Measurements from ENCODE around the gene RALA. TPM values are rescaled to one million over a fixed set of nuclear protein-coding genes. Genes with fewer than 3 reads are reported as not detected.

Gene RALA
- total and polyA plus RNA-seq, 2 donors = 11.6 to 38.2 TPM

DNA sequence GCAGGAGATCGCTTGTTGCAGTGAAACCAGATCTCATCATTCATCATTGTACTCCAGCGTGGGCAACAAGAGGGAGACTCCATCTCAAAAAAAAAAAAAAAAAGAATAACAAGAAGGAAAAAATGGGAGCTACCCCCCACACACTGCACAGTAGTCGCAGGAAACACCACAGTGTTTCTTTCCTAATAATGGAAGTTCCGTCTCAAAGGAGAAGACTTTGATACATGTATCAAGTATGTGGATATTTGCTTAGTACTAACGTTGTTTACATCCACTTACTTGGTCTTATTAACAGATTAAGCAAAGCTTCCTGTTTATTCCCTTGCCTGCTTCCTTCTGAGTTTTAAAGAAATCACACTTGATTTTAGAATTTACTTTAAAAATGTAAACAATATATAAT is 35.0 kb upstream of the RALA start:
- no peak for DNase-seq (ENCODE audit: low read depth in 6 of 9, low spot score in 9 of 9)
- H3K27ac ChIP-seq (ENCODE audit: low read depth in 1 of 2, low read length in 1 of 2) = no peak overlapping the region

GRCh38 chr7:39589323-39590111 is 33.9 kb upstream of the RALA start:
- Histone ChIP-seq H3K9me3 (ENCODE audit: control insufficient read depth in 2 of 2, insufficient read depth in 1 of 2, low read length in 1 of 2) (peaks cover 0 to 2% of the 10 kb centered on the region in 2 donors), H3K36me3 (ENCODE audit: control insufficient read depth in 2 of 2, insufficient read depth in 2 of 2, low read length in 1 of 2) (no peaks in the 10 kb centered on the region), H3K4me1 (ENCODE audit: control insufficient read depth in 2 of 2, insufficient read depth in 2 of 2, low read length in 2 of 2) (peaks cover 0 to 6% of the 10 kb centered on the region in 2 donors), H3K27me3 (ENCODE audit: control insufficient read depth in 2 of 2, insufficient read depth in 1 of 2, low read length in 1 of 2) (no peaks in the 10 kb centered on the region), H3K27ac (ENCODE audit: low read depth in 1 of 2, low read length in 1 of 2) (peak overlapping the region; percentile 41 to 60), H3K4me3 (ENCODE audit: low read length in 2 of 2) (no peak overlapping the region)
- peak in 5 of 9 donors; percentile 33 to 81 (median 51) for DNase-seq (ENCODE audit: low read depth in 6 of 9, low spot score in 9 of 9)
- WGBS = 21% methylated on average over 7 of the region's 7 CpGs

More for the DNA sequence above, 35.0 kb upstream of the RALA start:
- Histone ChIP-seq H3K4me3 (ENCODE audit: low read length in 2 of 2) (no peak overlapping the region), H3K9me3 (ENCODE audit: control insufficient read depth in 2 of 2, insufficient read depth in 1 of 2, low read length in 1 of 2) (peaks cover 0 to under 1% of the 10 kb centered on the region in 2 donors), H3K36me3 (ENCODE audit: control insufficient read depth in 2 of 2, insufficient read depth in 2 of 2, low read length in 1 of 2) (no peaks in the 10 kb centered on the region), H3K27me3 (ENCODE audit: control insufficient read depth in 2 of 2, insufficient read depth in 1 of 2, low read length in 1 of 2) (no peaks in the 10 kb centered on the region), H3K4me1 (ENCODE audit: control insufficient read depth in 2 of 2, insufficient read depth in 2 of 2, low read length in 2 of 2) (peaks cover 0 to 6% of the 10 kb centered on the region in 2 donors)
- WGBS = 86% methylated on average over 5 of the region's 5 CpGs

DNA sequence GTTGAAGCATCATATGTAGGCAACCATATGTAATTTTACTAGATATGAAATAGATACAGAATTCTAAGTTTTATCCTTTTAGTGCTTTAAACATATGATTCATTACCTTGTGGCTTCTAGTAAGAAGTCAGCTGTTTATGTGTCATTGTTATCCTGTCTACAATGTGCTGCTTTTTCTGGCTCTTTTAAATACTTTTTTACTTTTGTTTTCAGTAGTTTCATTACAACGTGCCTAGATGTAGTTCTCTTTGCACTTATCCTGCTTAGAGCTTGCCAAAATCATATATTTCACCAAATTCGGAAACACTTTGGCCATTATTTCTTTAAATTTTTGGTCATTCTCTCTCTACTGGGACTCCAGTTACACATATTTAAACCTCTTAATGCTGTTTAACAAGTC is 30.8 kb upstream of the RALA start:
- Histone ChIP-seq H3K4me1 (ENCODE audit: control insufficient read depth in 2 of 2, insufficient read depth in 2 of 2, low read length in 2 of 2) (peaks cover 0 to 6% of the 10 kb centered on the region in 2 donors), H3K4me3 (ENCODE audit: low read length in 2 of 2) (no peak overlapping the region), H3K9me3 (ENCODE audit: control insufficient read depth in 2 of 2, insufficient read depth in 1 of 2, low read length in 1 of 2) (peaks cover 0 to 2% of the 10 kb centered on the region in 2 donors), H3K27me3 (ENCODE audit: control insufficient read depth in 2 of 2, insufficient read depth in 1 of 2, low read length in 1 of 2) (no peaks in the 10 kb centered on the region), H3K27ac (ENCODE audit: low read depth in 1 of 2, low read length in 1 of 2) (no peak overlapping the region), H3K36me3 (ENCODE audit: control insufficient read depth in 2 of 2, insufficient read depth in 2 of 2, low read length in 1 of 2) (no peaks in the 10 kb centered on the region)
- WGBS = 31% methylated on average over 2 of the region's 2 CpGs
- peak in 1 of 9 donors; percentile 11 for DNase-seq (ENCODE audit: low read depth in 6 of 9, low spot score in 9 of 9)

GRCh38 chr7:39594988-39595620 is 28.3 kb upstream of the RALA start:
- no peak for DNase-seq (ENCODE audit: low read depth in 6 of 9, low spot score in 9 of 9)
- Histone ChIP-seq H3K36me3 (ENCODE audit: control insufficient read depth in 2 of 2, insufficient read depth in 2 of 2, low read length in 1 of 2) (no peaks in the 10 kb centered on the region), H3K27me3 (ENCODE audit: control insufficient read depth in 2 of 2, insufficient read depth in 1 of 2, low read length in 1 of 2) (no peaks in the 10 kb centered on the region), H3K4me1 (ENCODE audit: control insufficient read depth in 2 of 2, insufficient read depth in 2 of 2, low read length in 2 of 2) (no peaks in the 10 kb centered on the region), H3K27ac (ENCODE audit: low read depth in 1 of 2, low read length in 1 of 2) (no peak overlapping the region), H3K9me3 (ENCODE audit: control insufficient read depth in 2 of 2, insufficient read depth in 1 of 2, low read length in 1 of 2) (peaks cover 0 to 2% of the 10 kb centered on the region in 2 donors), H3K4me3 (ENCODE audit: low read length in 2 of 2) (no peak overlapping the region)
- WGBS = 95% methylated on average over 5 of the region's 5 CpGs

GRCh38 chr7:39602351-39602750 is 21.0 kb upstream of the RALA start:
- no peaks in the 10 kb centered on the region for H3K36me3 ChIP-seq (ENCODE audit: control insufficient read depth in 2 of 2, insufficient read depth in 2 of 2, low read length in 1 of 2)
- DNase-seq (ENCODE audit: low read depth in 6 of 9, low spot score in 9 of 9) = no peak

DNA sequence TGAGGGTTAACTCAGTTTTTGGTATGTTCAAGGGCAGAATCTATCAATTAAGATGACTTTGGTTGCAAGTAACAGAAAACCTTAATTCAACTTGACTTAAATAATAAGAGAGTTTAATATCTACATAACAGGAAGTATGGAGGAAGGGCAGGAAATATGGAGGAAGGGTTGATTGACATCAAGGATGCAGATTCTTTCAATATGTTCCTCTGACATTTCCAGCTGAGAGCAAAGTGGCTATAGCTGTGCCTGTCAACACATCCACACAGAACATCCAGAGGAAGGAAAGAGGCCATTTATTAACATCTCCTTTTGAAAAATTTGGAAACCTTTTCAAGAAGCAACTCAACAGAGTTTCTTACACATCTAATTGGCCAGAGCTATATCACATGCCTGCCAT is 19.4 kb upstream of the RALA start:
- Histone ChIP-seq H3K9me3 (ENCODE audit: control insufficient read depth in 2 of 2, insufficient read depth in 1 of 2, low read length in 1 of 2) (no peaks in the 10 kb centered on the region), H3K36me3 (ENCODE audit: control insufficient read depth in 2 of 2, insufficient read depth in 2 of 2, low read length in 1 of 2) (no peaks in the 10 kb centered on the region), H3K4me1 (ENCODE audit: control insufficient read depth in 2 of 2, insufficient read depth in 2 of 2, low read length in 2 of 2) (peaks cover 0 to 2% of the 10 kb centered on the region in 2 donors), H3K27me3 (ENCODE audit: control insufficient read depth in 2 of 2, insufficient read depth in 1 of 2, low read length in 1 of 2) (peaks cover 0 to under 1% of the 10 kb centered on the region in 2 donors), H3K27ac (ENCODE audit: low read depth in 1 of 2, low read length in 1 of 2) (no peak overlapping the region), H3K4me3 (ENCODE audit: low read length in 2 of 2) (no peak overlapping the region)
- no peak for DNase-seq (ENCODE audit: low read depth in 6 of 9, low spot score in 9 of 9)

More at GRCh38 chr7:39602351-39602750, 21.0 kb upstream of the RALA start:
- Histone ChIP-seq H3K4me3 (ENCODE audit: low read length in 2 of 2) (no peak overlapping the region), H3K4me1 (ENCODE audit: control insufficient read depth in 2 of 2, insufficient read depth in 2 of 2, low read length in 2 of 2) (no peaks in the 10 kb centered on the region), H3K27me3 (ENCODE audit: control insufficient read depth in 2 of 2, insufficient read depth in 1 of 2, low read length in 1 of 2) (no peaks in the 10 kb centered on the region), H3K9me3 (ENCODE audit: control insufficient read depth in 2 of 2, insufficient read depth in 1 of 2, low read length in 1 of 2) (no peaks in the 10 kb centered on the region), H3K27ac (ENCODE audit: low read depth in 1 of 2, low read length in 1 of 2) (no peak overlapping the region)
- WGBS = 48% methylated on average over 2 of the region's 2 CpGs

DNA sequence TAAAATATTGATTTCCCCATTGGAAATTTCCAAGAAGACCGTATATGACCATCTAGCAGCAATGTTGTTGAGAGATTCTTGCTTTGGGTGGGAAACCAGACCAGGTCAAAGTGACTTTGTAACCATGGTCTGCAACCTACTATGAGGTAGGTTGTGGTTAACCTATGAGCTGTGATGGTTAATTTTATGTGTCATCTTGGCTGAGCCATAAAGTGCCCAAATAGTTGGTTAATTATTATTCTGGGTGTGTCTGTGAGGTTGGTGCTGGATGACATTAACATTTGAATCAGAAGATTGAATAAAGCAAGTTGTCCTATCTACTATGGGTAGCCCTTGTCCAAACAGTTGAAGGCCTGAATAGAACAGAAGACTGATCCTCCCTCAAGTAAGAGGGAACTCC is 18.3 kb upstream of the RALA start:
- peaks cover 3 to 8% of the 10 kb centered on the region in 2 donors for H3K4me1 ChIP-seq (ENCODE audit: control insufficient read depth in 2 of 2, insufficient read depth in 2 of 2, low read length in 2 of 2)
- no peaks in the 10 kb centered on the region for H3K36me3 ChIP-seq (ENCODE audit: control insufficient read depth in 2 of 2, insufficient read depth in 2 of 2, low read length in 1 of 2)
- no peaks in the 10 kb centered on the region for H3K9me3 ChIP-seq (ENCODE audit: control insufficient read depth in 2 of 2, insufficient read depth in 1 of 2, low read length in 1 of 2)
- H3K27me3 ChIP-seq (ENCODE audit: control insufficient read depth in 2 of 2, insufficient read depth in 1 of 2, low read length in 1 of 2) = peaks cover 0 to 10% of the 10 kb centered on the region in 2 donors
- 97% methylated on average over 1 of the region's 1 CpG for WGBS
- no peak overlapping the region for H3K4me3 ChIP-seq (ENCODE audit: low read length in 2 of 2)
- no peak for DNase-seq (ENCODE audit: low read depth in 6 of 9, low spot score in 9 of 9)
- no peak overlapping the region for H3K27ac ChIP-seq (ENCODE audit: low read depth in 1 of 2, low read length in 1 of 2)

- 94% methylated on average over 2 of the region's 2 CpGs for WGBS
- Histone ChIP-seq H3K36me3 (ENCODE audit: control insufficient read depth in 2 of 2, insufficient read depth in 2 of 2, low read length in 1 of 2) (no peaks in the 10 kb centered on the region), H3K9me3 (ENCODE audit: control insufficient read depth in 2 of 2, insufficient read depth in 1 of 2, low read length in 1 of 2) (no peaks in the 10 kb centered on the region), H3K4me1 (ENCODE audit: control insufficient read depth in 2 of 2, insufficient read depth in 2 of 2, low read length in 2 of 2) (peaks cover 3 to 8% of the 10 kb centered on the region in 2 donors), H3K4me3 (ENCODE audit: low read length in 2 of 2) (no peak overlapping the region), H3K27ac (ENCODE audit: low read depth in 1 of 2, low read length in 1 of 2) (no peak overlapping the region), H3K27me3 (ENCODE audit: control insufficient read depth in 2 of 2, insufficient read depth in 1 of 2, low read length in 1 of 2) (peaks cover 0 to 13% of the 10 kb centered on the region in 2 donors)
- DNase-seq (ENCODE audit: low read depth in 6 of 9, low spot score in 9 of 9) = no peak
These were observed 17.0 kb upstream of the RALA start for GRCh38 chr7:39606352-39606751.

DNA sequence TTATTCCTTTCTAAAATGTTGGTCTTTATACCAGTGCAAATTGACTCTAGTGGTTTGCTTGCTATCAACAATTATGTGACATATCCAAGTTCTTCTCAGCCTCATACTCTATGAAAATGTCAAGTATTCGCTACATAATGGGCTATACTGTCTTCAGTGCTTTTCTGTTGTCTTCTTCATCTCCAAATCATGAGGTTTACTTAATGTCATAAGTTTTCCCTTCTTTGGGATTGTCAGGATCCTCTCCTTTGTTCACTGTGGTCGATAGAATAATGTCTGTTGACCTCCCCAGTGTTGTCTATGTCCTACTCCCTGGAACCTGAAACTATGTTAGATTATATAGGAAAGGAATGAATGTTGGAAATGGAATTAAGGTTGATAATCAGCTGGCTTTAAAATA is 16.4 kb upstream of the RALA start:
- no peak overlapping the region for H3K27ac ChIP-seq (ENCODE audit: low read depth in 1 of 2, low read length in 1 of 2)
- WGBS = 98% methylated on average over 2 of the region's 2 CpGs
- no peak for DNase-seq (ENCODE audit: low read depth in 6 of 9, low spot score in 9 of 9)

More for the DNA sequence above, 16.4 kb upstream of the RALA start:
- Histone ChIP-seq H3K36me3 (ENCODE audit: control insufficient read depth in 2 of 2, insufficient read depth in 2 of 2, low read length in 1 of 2) (no peaks in the 10 kb centered on the region), H3K4me1 (ENCODE audit: control insufficient read depth in 2 of 2, insufficient read depth in 2 of 2, low read length in 2 of 2) (peaks cover 3 to 8% of the 10 kb centered on the region in 2 donors), H3K9me3 (ENCODE audit: control insufficient read depth in 2 of 2, insufficient read depth in 1 of 2, low read length in 1 of 2) (no peaks in the 10 kb centered on the region), H3K27me3 (ENCODE audit: control insufficient read depth in 2 of 2, insufficient read depth in 1 of 2, low read length in 1 of 2) (peaks cover 0 to 13% of the 10 kb centered on the region in 2 donors), H3K4me3 (ENCODE audit: low read length in 2 of 2) (no peak overlapping the region)

All from thymus (tissue), 11 donors.